PC-3 (cell line): ENCODE measurements around the gene ZNF488. TPM values are rescaled to one million over a fixed set of nuclear protein-coding genes. Genes with fewer than 3 reads are reported as not detected.

Experiments
- ATAC-seq: fragments of 200-7000 bp; cut with Tn5 transposase; 2 replicates; pipeline ENCODE4 v1.9.1; 2020; ENCODE audit warnings: mild to moderate bottlenecking, moderate library complexity
- BruUV-seq: library from RNA; stranded (reverse); fragments of 400-500 nt; replicated peaks from 2 replicates; lab custom pipeline; 2021; lab: Mats Ljungman, UMichigan
- CTCF ChIA-PET: fragments of 300-600 bp; sonication (Branson Sonifier 250); formaldehyde crosslinking; loops from one replicate; lab custom pipeline; 2022; ENCODE audit warnings: antibody characterized with exemption; lab: Charles Lee
- POLR2A ChIA-PET: fragments of 300-600 bp; sonication (Branson Sonifier 250); formaldehyde crosslinking; loops from one replicate; lab custom pipeline; 2022; ENCODE audit warnings: antibody characterized with exemption; ENCODE audit not compliant: unreplicated experiment; lab: Charles Lee
- DNase-seq: peaks from one replicate; pipeline ENCODE4 v3.0.0-alpha.2; 2015
- H2AFZ ChIP-seq: fragments of 300-600 bp; sonication (generic); 2 replicates; pipeline ENCODE4 v1.6.0; 2016; ENCODE audit warnings: antibody characterized with exemption, low read length
- H3F3A ChIP-seq: fragments of 300-600 bp; sonication (generic); one replicate; pipeline ENCODE4 v1.6.0; 2017; ENCODE audit warnings: antibody characterized with exemption, low read length, control low read depth, mild to moderate bottlenecking; ENCODE audit not compliant: unreplicated experiment
- H3K27ac ChIP-seq: fragments of 300-600 bp; sonication (generic); 2 replicates; pipeline ENCODE4 v1.5.1; 2016; ENCODE audit warnings: mild to moderate bottlenecking, low read length
- H3K27me3 ChIP-seq: fragments of 300-600 bp; sonication (generic); 2 replicates; pipeline ENCODE4 v1.6.1; 2016; ENCODE audit warnings: low read length, mixed read lengths
- H3K36me3 ChIP-seq: fragments of 300-600 bp; sonication (generic); 2 replicates; pipeline ENCODE4 v1.6.1; 2016; ENCODE audit warnings: low read depth, mixed run types, low read length, mixed read lengths
- H3K4me1 ChIP-seq: fragments of 300-600 bp; sonication (generic); 2 replicates; pipeline ENCODE4 v1.5.1; 2016; ENCODE audit warnings: low read length; ENCODE audit not compliant: insufficient read depth
- H3K4me2 ChIP-seq: fragments of 300-600 bp; sonication (generic); 2 replicates; pipeline ENCODE4 v1.6.0; 2016; ENCODE audit warnings: low read length
- H3K4me3 ChIP-seq: fragments of 300-600 bp; sonication (generic); 2 replicates; pipeline ENCODE4 v1.5.1; 2016; ENCODE audit warnings: mild to moderate bottlenecking, low read length, mixed read lengths
- H3K79me2 ChIP-seq: fragments of 300-600 bp; sonication (generic); 2 replicates; pipeline ENCODE4 v1.6.1; 2017; ENCODE audit warnings: low read length, mixed read lengths
- H3K9ac ChIP-seq: fragments of 300-600 bp; sonication (generic); 2 replicates; pipeline ENCODE4 v1.6.0; 2016; ENCODE audit warnings: mild to moderate bottlenecking, low read length
- H3K9me2 ChIP-seq: fragments of 300-600 bp; sonication (generic); replicated peaks from 2 replicates; pipeline ENCODE4 v1.6.1; 2016; ENCODE audit warnings: mixed run types, low read length, mixed read lengths
- H3K9me3 ChIP-seq: fragments of 300-600 bp; sonication (generic); 2 replicates; pipeline ENCODE4 v1.6.1; 2016; ENCODE audit warnings: low read length, mixed read lengths
- H4K20me1 ChIP-seq: fragments of 300-600 bp; sonication (generic); 2 replicates; pipeline ENCODE4 v1.6.1; 2016; ENCODE audit warnings: low read length, mixed read lengths
- EZH2 ChIP-seq: fragments of 300-600 bp; sonication (generic); IDR thresholded peaks from one replicate; pipeline ENCODE4 v1.6.1; 2017; ENCODE audit warnings: antibody characterized with exemption, mild to moderate bottlenecking, low read length; ENCODE audit not compliant: unreplicated experiment
- EZH2phosphoT487 ChIP-seq: fragments of 300-600 bp; sonication (generic); IDR thresholded peaks from 2 replicates; pipeline ENCODE4 v1.6.1; 2018; ENCODE audit warnings: mild to moderate bottlenecking, antibody characterized with exemption, low read length, borderline replicate concordance
- intact Hi-C: fragments of 100-400 bp; cut with micrococcal nuclease; formaldehyde crosslinking; loops from 2 replicates; pipeline ENCODE4 v1.9.0; 2023
- total RNA-seq: library from RNA; depleted of rRNA; stranded (reverse); fragments of >200 nt; gene quantifications from 2 replicates; pipeline ENCODE4 v1.2.3, GENCODE V29; 2014
- TF ChIP-seq, protein P1 (sequence below): fragments of 300-600 bp; sonication (generic); conservative IDR thresholded peaks from 2 replicates; pipeline ENCODE4 v1.5.1; 2017; ENCODE audit warnings: antibody characterized with exemption, low read depth, mild to moderate bottlenecking, low read length

ZNF488 gene
- total RNA-seq, 1 experiment from 2014 or later, result 1.7 TPM

DNA sequence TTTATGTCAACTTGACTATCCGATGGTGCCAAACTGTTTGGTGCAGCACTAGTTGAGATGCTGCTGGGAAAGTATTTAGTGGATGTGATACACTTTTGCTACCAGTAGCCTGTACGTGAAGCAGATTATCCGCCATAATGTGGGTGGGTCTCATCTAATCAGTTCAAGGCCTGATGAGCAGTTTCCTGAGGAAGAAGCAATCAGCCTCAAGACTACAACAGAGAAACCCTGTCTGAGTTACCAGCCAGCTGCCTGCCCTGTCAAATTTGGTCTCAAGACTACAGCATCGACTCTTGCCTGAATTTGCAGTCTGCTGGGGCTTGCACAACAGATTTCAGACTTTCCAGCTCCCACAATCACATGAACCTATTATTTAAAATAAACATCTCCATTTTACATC lies 46.8 kb downstream of the ZNF488 start:
- DNase-seq (no peak), ATAC-seq (no peak)
- Histone ChIP-seq H3K79me2 (no peaks in the 10 kb centered on the region), H3K9me3 (no peaks in the 10 kb centered on the region), H3K27ac (no peak overlapping the region), H3K9me2 (no peaks in the 10 kb centered on the region), H3K4me3 (no peak overlapping the region), H3K4me2 (no peak overlapping the region), H3F3A (no peaks in the 10 kb centered on the region), H3K27me3 (peaks cover 7% of the 10 kb centered on the region), H3K4me1 (no peaks in the 10 kb centered on the region), H3K36me3 (no peaks in the 10 kb centered on the region), H4K20me1 (no peaks in the 10 kb centered on the region), H3K9ac (no peak overlapping the region), H2AFZ (no peak overlapping the region)
- ChIA-PET CTCF (no interaction called here), POLR2A (no interaction called here)
- BruUV-seq, result no TSS peak
- TF ChIP-seq EZH2phosphoT487 (no peak), EZH2 (no peak)
- TF ChIP-seq, protein P1, sequence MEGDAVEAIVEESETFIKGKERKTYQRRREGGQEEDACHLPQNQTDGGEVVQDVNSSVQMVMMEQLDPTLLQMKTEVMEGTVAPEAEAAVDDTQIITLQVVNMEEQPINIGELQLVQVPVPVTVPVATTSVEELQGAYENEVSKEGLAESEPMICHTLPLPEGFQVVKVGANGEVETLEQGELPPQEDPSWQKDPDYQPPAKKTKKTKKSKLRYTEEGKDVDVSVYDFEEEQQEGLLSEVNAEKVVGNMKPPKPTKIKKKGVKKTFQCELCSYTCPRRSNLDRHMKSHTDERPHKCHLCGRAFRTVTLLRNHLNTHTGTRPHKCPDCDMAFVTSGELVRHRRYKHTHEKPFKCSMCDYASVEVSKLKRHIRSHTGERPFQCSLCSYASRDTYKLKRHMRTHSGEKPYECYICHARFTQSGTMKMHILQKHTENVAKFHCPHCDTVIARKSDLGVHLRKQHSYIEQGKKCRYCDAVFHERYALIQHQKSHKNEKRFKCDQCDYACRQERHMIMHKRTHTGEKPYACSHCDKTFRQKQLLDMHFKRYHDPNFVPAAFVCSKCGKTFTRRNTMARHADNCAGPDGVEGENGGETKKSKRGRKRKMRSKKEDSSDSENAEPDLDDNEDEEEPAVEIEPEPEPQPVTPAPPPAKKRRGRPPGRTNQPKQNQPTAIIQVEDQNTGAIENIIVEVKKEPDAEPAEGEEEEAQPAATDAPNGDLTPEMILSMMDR, result no peak
- intact Hi-C loops, result no loop called here

- Histone ChIP-seq H3K27ac (no peak overlapping the region), H3K36me3 (no peaks in the 10 kb centered on the region), H3K4me3 (no peak overlapping the region), H3K4me2 (no peak overlapping the region), H4K20me1 (no peaks in the 10 kb centered on the region), H3K9ac (no peak overlapping the region), H3K9me3 (no peaks in the 10 kb centered on the region), H3K4me1 (no peaks in the 10 kb centered on the region), H3K27me3 (peaks cover 7% of the 10 kb centered on the region), H3F3A (no peaks in the 10 kb centered on the region), H2AFZ (no peak overlapping the region), H3K79me2 (no peaks in the 10 kb centered on the region), H3K9me2 (no peaks in the 10 kb centered on the region)
- no peak for TF ChIP-seq EZH2phosphoT487
- TF ChIP-seq, protein P1, result no peak
- no peak for TF ChIP-seq EZH2
- ChIA-PET POLR2A (no interaction called here), CTCF (no interaction called here)
- ATAC-seq (no peak), DNase-seq (no peak)
- BruUV-seq, result no TSS peak
- intact Hi-C loops, result no loop called here
Observed at GRCh38 chr10:47336387-47337134, 47.5 kb downstream of the ZNF488 start.

- ATAC-seq (no peak), DNase-seq (no peak)
- no peaks in the 10 kb centered on the region for H3K9me2 ChIP-seq
- H3K4me1 ChIP-seq, result no peaks in the 10 kb centered on the region
- H3F3A ChIP-seq, result no peaks in the 10 kb centered on the region
- POLR2A ChIA-PET, result no interaction called here
- no peaks in the 10 kb centered on the region for H3K9me3 ChIP-seq
- no peaks in the 10 kb centered on the region for H3K79me2 ChIP-seq
- H3K4me2 ChIP-seq, result no peak overlapping the region
- no peak overlapping the region for H3K4me3 ChIP-seq
- peaks cover 7% of the 10 kb centered on the region for H3K27me3 ChIP-seq
- intact Hi-C loops, result no loop called here
- no TSS peak for BruUV-seq
- H4K20me1 ChIP-seq, result no peaks in the 10 kb centered on the region
- CTCF ChIA-PET, result no interaction called here
- H3K36me3 ChIP-seq, result no peaks in the 10 kb centered on the region
- H3K27ac ChIP-seq, result no peak overlapping the region
- H3K9ac ChIP-seq, result no peak overlapping the region
- H2AFZ ChIP-seq, result no peak overlapping the region
- TF ChIP-seq EZH2phosphoT487 (no peak), EZH2 (no peak)
- TF ChIP-seq, protein P1, result no peak
Observed at GRCh38 chr10:47335906-47336305, 48.2 kb downstream of the ZNF488 start.
